Measurements from ENCODE around the gene ZNF546. TPM values are rescaled to one million over a fixed set of nuclear protein-coding genes. Genes with fewer than 3 reads are reported as not detected.
A peak's percentile ranks its signal among the peaks of the same experiment; 100 is the strongest.

Gene ZNF546
- total RNA-seq, 1 experiment from 2014 or later = 68.4 TPM

DNA sequence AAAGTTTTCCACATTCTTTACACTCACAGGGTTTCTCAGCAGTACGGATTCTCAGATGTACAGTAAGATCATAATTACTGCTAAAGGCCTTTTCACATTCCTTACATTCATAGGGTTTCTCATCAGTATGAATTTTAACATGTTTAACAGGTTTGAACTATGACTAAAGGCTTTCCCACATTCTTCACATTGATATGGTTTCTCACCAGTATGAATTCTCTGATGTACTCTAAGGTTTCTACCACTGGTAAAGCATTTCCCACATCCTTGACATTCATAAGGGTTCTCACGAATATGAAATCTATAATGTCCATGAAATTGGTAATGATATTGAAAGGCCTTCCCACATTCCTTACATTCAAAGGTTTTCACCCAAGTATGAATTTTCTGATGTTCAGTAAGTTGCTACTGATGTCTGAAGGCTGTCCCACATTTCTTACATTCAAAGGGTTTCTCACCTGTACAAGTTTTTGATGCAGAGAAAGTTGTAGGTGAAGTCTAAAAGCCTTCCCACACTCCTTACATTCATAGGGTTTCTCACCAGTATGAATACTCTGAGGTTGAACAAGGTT is 37.2 kb downstream of the ZNF546 start:
- Histone ChIP-seq H3K27me3 (ENCODE audit: control insufficient read depth, insufficient read depth, low read length) (no peaks in the 10 kb centered on the region), H3K36me3 (ENCODE audit: control insufficient read depth, insufficient read depth, low read length) (no peaks in the 10 kb centered on the region), H3K4me3 (ENCODE audit: low read depth in 2 of 2, low read length in 2 of 2) (no peak overlapping the region), H3K4me1 (ENCODE audit: control insufficient read depth, insufficient read depth, low read length) (no peaks in the 10 kb centered on the region), H3K9me3 (ENCODE audit: control insufficient read depth, insufficient read depth, low read depth, low read length) (peaks cover 87% of the 10 kb centered on the region), H3K27ac (ENCODE audit: low read length) (no peak overlapping the region)
- ChIA-PET POLR2A (interaction anchor here (0.5 to 0.6 kb wide), 2 partner anchors 15 to 200 kb away, joined by 10 to 14 read pairs; partner anchors contain the start of gene DYRK1B), CTCF (no interaction called here)
- in situ Hi-C loops (cut with HindIII; ENCODE audit: low pct_unique_long_range_greater_than_20kb, low sequenced_read_pairs) = no loop called here
- ATAC-seq (peak; percentile 35), DNase-seq (ENCODE audit: low read depth, low spot score) (no peak)
- BruUV-seq (replicated peaks) = no TSS peak
- intact Hi-C loops (cut with micrococcal nuclease; ENCODE audit: unreplicated experiment) = no loop called here
- TF ChIP-seq, protein P1, sequence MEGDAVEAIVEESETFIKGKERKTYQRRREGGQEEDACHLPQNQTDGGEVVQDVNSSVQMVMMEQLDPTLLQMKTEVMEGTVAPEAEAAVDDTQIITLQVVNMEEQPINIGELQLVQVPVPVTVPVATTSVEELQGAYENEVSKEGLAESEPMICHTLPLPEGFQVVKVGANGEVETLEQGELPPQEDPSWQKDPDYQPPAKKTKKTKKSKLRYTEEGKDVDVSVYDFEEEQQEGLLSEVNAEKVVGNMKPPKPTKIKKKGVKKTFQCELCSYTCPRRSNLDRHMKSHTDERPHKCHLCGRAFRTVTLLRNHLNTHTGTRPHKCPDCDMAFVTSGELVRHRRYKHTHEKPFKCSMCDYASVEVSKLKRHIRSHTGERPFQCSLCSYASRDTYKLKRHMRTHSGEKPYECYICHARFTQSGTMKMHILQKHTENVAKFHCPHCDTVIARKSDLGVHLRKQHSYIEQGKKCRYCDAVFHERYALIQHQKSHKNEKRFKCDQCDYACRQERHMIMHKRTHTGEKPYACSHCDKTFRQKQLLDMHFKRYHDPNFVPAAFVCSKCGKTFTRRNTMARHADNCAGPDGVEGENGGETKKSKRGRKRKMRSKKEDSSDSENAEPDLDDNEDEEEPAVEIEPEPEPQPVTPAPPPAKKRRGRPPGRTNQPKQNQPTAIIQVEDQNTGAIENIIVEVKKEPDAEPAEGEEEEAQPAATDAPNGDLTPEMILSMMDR (IDR thresholded peaks at IDR 0.05) = no peak
- TF ChIP-seq, protein P2, sequence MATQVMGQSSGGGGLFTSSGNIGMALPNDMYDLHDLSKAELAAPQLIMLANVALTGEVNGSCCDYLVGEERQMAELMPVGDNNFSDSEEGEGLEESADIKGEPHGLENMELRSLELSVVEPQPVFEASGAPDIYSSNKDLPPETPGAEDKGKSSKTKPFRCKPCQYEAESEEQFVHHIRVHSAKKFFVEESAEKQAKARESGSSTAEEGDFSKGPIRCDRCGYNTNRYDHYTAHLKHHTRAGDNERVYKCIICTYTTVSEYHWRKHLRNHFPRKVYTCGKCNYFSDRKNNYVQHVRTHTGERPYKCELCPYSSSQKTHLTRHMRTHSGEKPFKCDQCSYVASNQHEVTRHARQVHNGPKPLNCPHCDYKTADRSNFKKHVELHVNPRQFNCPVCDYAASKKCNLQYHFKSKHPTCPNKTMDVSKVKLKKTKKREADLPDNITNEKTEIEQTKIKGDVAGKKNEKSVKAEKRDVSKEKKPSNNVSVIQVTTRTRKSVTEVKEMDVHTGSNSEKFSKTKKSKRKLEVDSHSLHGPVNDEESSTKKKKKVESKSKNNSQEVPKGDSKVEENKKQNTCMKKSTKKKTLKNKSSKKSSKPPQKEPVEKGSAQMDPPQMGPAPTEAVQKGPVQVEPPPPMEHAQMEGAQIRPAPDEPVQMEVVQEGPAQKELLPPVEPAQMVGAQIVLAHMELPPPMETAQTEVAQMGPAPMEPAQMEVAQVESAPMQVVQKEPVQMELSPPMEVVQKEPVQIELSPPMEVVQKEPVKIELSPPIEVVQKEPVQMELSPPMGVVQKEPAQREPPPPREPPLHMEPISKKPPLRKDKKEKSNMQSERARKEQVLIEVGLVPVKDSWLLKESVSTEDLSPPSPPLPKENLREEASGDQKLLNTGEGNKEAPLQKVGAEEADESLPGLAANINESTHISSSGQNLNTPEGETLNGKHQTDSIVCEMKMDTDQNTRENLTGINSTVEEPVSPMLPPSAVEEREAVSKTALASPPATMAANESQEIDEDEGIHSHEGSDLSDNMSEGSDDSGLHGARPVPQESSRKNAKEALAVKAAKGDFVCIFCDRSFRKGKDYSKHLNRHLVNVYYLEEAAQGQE (IDR thresholded peaks at IDR 0.05; ENCODE audit: insufficient read depth in 1 of 2, low read depth in 2 of 2, low read length in 1 of 2) = no peak
- TF ChIP-seq POLR2AphosphoS5 (IDR thresholded peaks at IDR 0.05; ENCODE audit: low read depth, low read length) (no peak), TCF7L2 (IDR thresholded peaks at IDR 0.05; ENCODE audit: low read depth, low read length) (no peak), SIN3A (IDR thresholded peaks at IDR 0.05; ENCODE audit: borderline replicate concordance, insufficient read depth, low read depth, low read length) (no peak)

DNA sequence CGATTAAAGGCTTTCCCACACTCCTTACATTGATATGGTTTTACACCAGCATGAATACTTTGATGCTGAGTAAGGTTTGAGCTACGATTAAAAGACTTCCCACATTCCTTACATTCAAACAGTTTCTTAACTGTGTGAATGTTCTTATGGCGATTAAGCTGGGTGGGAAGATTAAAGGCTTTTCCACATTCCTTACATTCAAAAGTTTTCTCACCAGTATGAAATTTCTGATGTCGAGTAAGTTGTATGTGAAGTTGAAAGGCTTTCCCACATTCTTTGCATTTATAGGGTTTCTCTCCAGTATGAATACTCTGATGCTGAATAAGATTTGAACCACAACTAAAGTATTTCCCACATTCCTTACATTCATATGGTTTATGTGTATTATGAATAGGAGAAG is 39.1 kb downstream of the ZNF546 start:
- ATAC-seq (no peak), DNase-seq (ENCODE audit: low read depth, low spot score) (no peak)
- no peaks in the 10 kb centered on the region for H3K4me1 ChIP-seq (ENCODE audit: control insufficient read depth, insufficient read depth, low read length)
- in situ Hi-C loops (cut with HindIII; ENCODE audit: low pct_unique_long_range_greater_than_20kb, low sequenced_read_pairs) (loop anchor here (5.0 kb wide), 2 partner anchors 64 to 99 kb away; partner anchors contain the start of gene PSMC4), intact Hi-C loops (cut with micrococcal nuclease; ENCODE audit: unreplicated experiment) (no loop called here)
- no peaks in the 10 kb centered on the region for H3K36me3 ChIP-seq (ENCODE audit: control insufficient read depth, insufficient read depth, low read length)
- TF ChIP-seq TCF7L2 (IDR thresholded peaks at IDR 0.05; ENCODE audit: low read depth, low read length) = no peak
- no peak for TF ChIP-seq POLR2AphosphoS5 (IDR thresholded peaks at IDR 0.05; ENCODE audit: low read depth, low read length)
- TF ChIP-seq, protein P2 (IDR thresholded peaks at IDR 0.05; ENCODE audit: insufficient read depth in 1 of 2, low read depth in 2 of 2, low read length in 1 of 2) = no peak
- TF ChIP-seq, protein P1 (IDR thresholded peaks at IDR 0.05) = peak; percentile 19; the same call in 1 of the 2 replicates
- no peak for TF ChIP-seq SIN3A (IDR thresholded peaks at IDR 0.05; ENCODE audit: borderline replicate concordance, insufficient read depth, low read depth, low read length)
- no peak overlapping the region for H3K27ac ChIP-seq (ENCODE audit: low read length)
- BruUV-seq (replicated peaks) = no TSS peak
- POLR2A ChIA-PET = interaction anchor here (0.5 to 1.1 kb wide), 4 partner anchors 13 to 208 kb away, joined by 3 to 6 read pairs (median 3); no protein-coding TSS in a partner anchor
- no peaks in the 10 kb centered on the region for H3K27me3 ChIP-seq (ENCODE audit: control insufficient read depth, insufficient read depth, low read length)
- CTCF ChIA-PET = interaction anchor here (0.5 to 1.7 kb wide), 4 partner anchors 18 to 207 kb away, joined by 3 to 12 read pairs (median 4); partner anchors contain the start of gene PSMC4
- no peak overlapping the region for H3K4me3 ChIP-seq (ENCODE audit: low read depth in 2 of 2, low read length in 2 of 2)
- H3K9me3 ChIP-seq (ENCODE audit: control insufficient read depth, insufficient read depth, low read depth, low read length) = peaks cover 67% of the 10 kb centered on the region

Data from Panc1 (cell line).